ENCODE data around the gene MRPL57. TPM values are rescaled to one million over a fixed set of nuclear protein-coding genes. Genes with fewer than 3 reads are reported as not detected.

The MRPL57 gene
- total RNA-seq, 6 donors from 2014 or later, result 17.8 to 36.3 (median 23.9) TPM

DNA sequence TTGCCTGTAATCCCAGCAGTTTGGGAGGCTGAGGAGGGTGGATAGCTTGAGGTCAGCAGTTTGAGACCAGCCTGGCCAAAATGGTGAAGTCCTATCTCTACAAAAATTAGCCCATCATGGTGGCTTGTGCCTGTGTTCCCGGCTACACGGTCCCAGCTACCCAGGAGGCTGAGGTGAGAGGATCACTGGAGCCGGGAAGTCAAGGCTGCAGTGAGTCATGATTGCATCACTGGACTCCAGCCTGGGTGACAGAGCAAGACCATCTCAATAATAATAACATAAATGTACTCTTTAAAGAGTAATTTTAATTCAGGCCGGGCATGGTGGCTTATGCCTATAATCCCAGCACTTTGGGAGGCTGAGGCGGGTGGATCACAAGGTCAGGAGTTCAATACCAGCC, 38.8 kb upstream of the MRPL57 start:
- 83 to 89% methylated on average over 4 to 5 of the region's 5 CpGs for WGBS, 2 donors
- Histone ChIP-seq H3K4me3 (no peak overlapping the region), H3K36me3 (peaks cover 0 to 8% (median 0%) of the 10 kb centered on the region in 4 donors), H3K4me1 (peaks cover 17 to 22% (median 20%) of the 10 kb centered on the region in 4 donors), H3K27ac (no peak overlapping the region), H3K9me3 (no peaks in the 10 kb centered on the region), H3K27me3 (no peaks in the 10 kb centered on the region)
- no peak for ATAC-seq (ENCODE audit: low FRiP score in 2 of 2)
- no peak for TF ChIP-seq POLR2A (IDR thresholded peaks at IDR 0.05)
- TF ChIP-seq, protein P1, sequence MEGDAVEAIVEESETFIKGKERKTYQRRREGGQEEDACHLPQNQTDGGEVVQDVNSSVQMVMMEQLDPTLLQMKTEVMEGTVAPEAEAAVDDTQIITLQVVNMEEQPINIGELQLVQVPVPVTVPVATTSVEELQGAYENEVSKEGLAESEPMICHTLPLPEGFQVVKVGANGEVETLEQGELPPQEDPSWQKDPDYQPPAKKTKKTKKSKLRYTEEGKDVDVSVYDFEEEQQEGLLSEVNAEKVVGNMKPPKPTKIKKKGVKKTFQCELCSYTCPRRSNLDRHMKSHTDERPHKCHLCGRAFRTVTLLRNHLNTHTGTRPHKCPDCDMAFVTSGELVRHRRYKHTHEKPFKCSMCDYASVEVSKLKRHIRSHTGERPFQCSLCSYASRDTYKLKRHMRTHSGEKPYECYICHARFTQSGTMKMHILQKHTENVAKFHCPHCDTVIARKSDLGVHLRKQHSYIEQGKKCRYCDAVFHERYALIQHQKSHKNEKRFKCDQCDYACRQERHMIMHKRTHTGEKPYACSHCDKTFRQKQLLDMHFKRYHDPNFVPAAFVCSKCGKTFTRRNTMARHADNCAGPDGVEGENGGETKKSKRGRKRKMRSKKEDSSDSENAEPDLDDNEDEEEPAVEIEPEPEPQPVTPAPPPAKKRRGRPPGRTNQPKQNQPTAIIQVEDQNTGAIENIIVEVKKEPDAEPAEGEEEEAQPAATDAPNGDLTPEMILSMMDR (IDR thresholded peaks at IDR 0.05), result no peak
- TF ChIP-seq POLR2AphosphoS5 (IDR thresholded peaks at IDR 0.05), result no peak
- no peak for TF ChIP-seq EP300 (IDR thresholded peaks at IDR 0.05)
- DNase-seq, result peak in 1 of 2 donors; percentile 22

DNA sequence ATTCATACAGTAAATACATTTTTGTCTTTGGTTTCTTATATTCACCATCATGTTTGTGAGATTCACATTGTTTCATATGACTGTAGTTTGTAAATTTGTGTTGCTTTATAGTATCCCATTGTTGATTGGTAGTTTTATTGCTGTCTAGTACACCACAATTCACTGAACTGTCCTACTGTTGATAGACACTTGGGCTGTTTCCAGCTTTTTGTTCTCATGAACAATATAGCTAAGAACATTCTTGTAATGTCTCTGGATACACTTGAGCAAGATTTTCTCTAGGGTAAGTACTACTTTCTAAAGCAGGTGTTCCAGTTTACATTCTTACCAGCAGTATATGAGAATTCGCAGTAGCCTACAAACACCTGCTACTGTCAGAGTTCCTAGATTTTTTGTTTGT, 37.9 kb upstream of the MRPL57 start:
- TF ChIP-seq POLR2AphosphoS5 (IDR thresholded peaks at IDR 0.05) (no peak), EP300 (IDR thresholded peaks at IDR 0.05) (no peak), POLR2A (IDR thresholded peaks at IDR 0.05) (no peak)
- TF ChIP-seq, protein P1 (IDR thresholded peaks at IDR 0.05), result no peak
- H3K27me3 ChIP-seq, result no peaks in the 10 kb centered on the region
- H3K4me3 ChIP-seq, result no peak overlapping the region
- no peaks in the 10 kb centered on the region for H3K9me3 ChIP-seq
- ATAC-seq (ENCODE audit: low FRiP score in 2 of 2), result no peak
- peak overlapping the region in 1 of 4 donors; percentile 38 for H3K27ac ChIP-seq
- 66 to 67% methylated on average over 1 of the region's 1 CpG for WGBS, 2 donors
- DNase-seq, result no peak
- H3K4me1 ChIP-seq, result peaks cover 25 to 29% (median 28%) of the 10 kb centered on the region in 4 donors
- H3K36me3 ChIP-seq, result peaks cover 0 to 16% (median 2%) of the 10 kb centered on the region in 4 donors

DNA sequence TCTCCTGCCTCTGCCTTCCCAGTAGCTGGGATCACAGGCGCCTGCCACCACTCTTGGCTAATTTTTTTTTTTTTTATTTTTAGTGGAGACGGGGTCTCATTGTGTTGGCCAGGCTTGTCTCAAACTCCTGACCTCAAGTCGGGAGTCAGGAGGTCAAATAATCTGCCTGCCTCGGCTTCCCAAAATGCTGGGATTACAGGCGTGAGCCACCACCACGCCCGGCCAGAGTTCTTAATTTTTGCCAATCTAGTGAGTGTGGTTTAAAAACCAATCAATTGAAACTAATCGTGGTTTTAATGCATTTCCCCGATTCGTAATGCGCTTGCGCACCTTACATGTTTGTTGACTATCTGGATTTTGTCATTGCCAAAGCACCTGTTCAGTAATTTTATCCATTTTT, 37.1 kb upstream of the MRPL57 start:
- DNase-seq, result no peak
- H3K27me3 ChIP-seq, result no peaks in the 10 kb centered on the region
- 90% methylated on average over 12 of the region's 12 CpGs for WGBS, 2 donors
- TF ChIP-seq POLR2A (IDR thresholded peaks at IDR 0.05) (no peak), POLR2AphosphoS5 (IDR thresholded peaks at IDR 0.05) (no peak), EP300 (IDR thresholded peaks at IDR 0.05) (no peak)
- TF ChIP-seq, protein P1 (IDR thresholded peaks at IDR 0.05), result no peak
- no peak for ATAC-seq (ENCODE audit: low FRiP score in 2 of 2)
- peaks cover 27 to 36% (median 27%) of the 10 kb centered on the region in 4 donors for H3K4me1 ChIP-seq
- H3K4me3 ChIP-seq, result peak overlapping the region in 3 of 4 donors; percentile 67 to 74 (median 70)
- no peaks in the 10 kb centered on the region for H3K9me3 ChIP-seq
- H3K27ac ChIP-seq, result peak overlapping the region; percentile 38 to 95 (median 87)
- peaks cover 0 to 19% (median 3%) of the 10 kb centered on the region in 4 donors for H3K36me3 ChIP-seq

DNA sequence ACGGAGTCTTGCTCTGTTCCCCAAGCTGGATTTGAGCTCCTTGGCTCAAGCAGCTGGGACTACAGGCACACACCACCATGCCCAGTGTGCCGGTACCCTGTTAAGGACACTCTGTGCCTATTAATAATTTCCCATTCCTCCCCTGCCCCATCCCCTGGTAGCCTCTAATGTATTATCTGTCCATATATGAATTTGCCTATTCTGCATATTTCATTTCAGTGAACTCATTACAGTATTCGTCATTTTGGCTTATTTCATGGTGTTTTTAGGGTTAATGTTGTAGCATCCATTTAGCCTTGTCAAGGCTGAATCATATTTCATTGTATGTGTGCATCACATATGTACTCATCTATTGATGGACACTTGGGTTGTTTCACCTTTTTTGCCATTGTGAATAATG, 33.7 kb upstream of the MRPL57 start:
- TF ChIP-seq POLR2AphosphoS5 (IDR thresholded peaks at IDR 0.05), result no peak
- TF ChIP-seq EP300 (IDR thresholded peaks at IDR 0.05), result no peak
- TF ChIP-seq POLR2A (IDR thresholded peaks at IDR 0.05), result no peak
- TF ChIP-seq, protein P1 (IDR thresholded peaks at IDR 0.05), result no peak
- WGBS, 2 donors, result 91 to 93% methylated on average over 3 of the region's 3 CpGs
- ATAC-seq (ENCODE audit: low FRiP score in 2 of 2) (no peak), DNase-seq (no peak)
- H3K4me3 ChIP-seq, result no peak overlapping the region
- no peaks in the 10 kb centered on the region for H3K27me3 ChIP-seq
- H3K27ac ChIP-seq, result no peak overlapping the region
- H3K9me3 ChIP-seq, result no peaks in the 10 kb centered on the region
- H3K4me1 ChIP-seq, result peaks cover 27 to 36% (median 30%) of the 10 kb centered on the region in 4 donors
- H3K36me3 ChIP-seq, result peaks cover 6 to 45% (median 20%) of the 10 kb centered on the region in 4 donors

DNA sequence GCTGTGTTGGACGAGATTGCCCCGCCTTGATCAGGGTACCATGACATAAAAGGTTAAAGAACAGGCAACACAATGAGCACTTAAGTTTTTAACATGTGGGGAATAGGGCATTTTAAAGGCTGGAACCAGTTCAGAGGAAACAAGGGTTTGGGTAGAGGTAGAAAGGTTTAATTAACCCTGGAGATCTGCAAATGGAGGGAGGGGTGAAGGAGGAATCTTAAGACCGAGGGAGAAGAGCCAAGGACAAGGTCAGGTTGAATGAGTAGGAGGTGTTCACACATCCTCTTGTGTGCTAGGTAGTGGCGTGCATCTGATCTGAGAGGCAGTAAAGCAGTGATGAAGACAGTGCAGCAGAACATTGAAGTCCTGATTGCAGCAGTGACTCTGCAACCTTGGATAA, 28.6 kb upstream of the MRPL57 start:
- no peak for TF ChIP-seq POLR2A (IDR thresholded peaks at IDR 0.05)
- Histone ChIP-seq H3K36me3 (peaks cover 10 to 52% (median 28%) of the 10 kb centered on the region in 4 donors), H3K27me3 (no peaks in the 10 kb centered on the region), H3K27ac (no peak overlapping the region), H3K9me3 (no peaks in the 10 kb centered on the region), H3K4me1 (peaks cover 8 to 12% (median 11%) of the 10 kb centered on the region in 4 donors), H3K4me3 (no peak overlapping the region)
- no peak for ATAC-seq (ENCODE audit: low FRiP score in 2 of 2)
- no peak for DNase-seq
- WGBS, 2 donors, result 91 to 93% methylated on average over 3 of the region's 4 CpGs

Measured in upper lobe of left lung (tissue), 6 donors.